Urinary bladder (tissue), 4 donors: ENCODE data around the gene PHKB. TPM values are rescaled to one million over a fixed set of nuclear protein-coding genes. Genes with fewer than 3 reads are reported as not detected.

ENCODE experiments used
- DNase-seq: peaks from one replicate; pipeline ENCODE4 v3.0.0-alpha.2; 2015; ENCODE audit errors: extremely low spot score
- H3K27ac ChIP-seq: one replicate; pipeline ENCODE4 v1.5.1; 2013; ENCODE audit warnings: low read depth, mild to moderate bottlenecking, moderate library complexity
- H3K36me3 ChIP-seq: one replicate; pipeline ENCODE4 v1.6.1; 2013; ENCODE audit warnings: mild to moderate bottlenecking, moderate library complexity; ENCODE audit not compliant: insufficient read depth
- H3K4me1 ChIP-seq: one replicate; pipeline ENCODE4 v1.6.1; 2013; ENCODE audit warnings: mild to moderate bottlenecking, moderate library complexity; ENCODE audit not compliant: insufficient read depth
- H3K4me3 ChIP-seq: one replicate; pipeline ENCODE4 v1.5.1; 2013; ENCODE audit warnings: low read depth, low read length
- WGBS: extraction: QIAGEN DNeasy Blood & Tissue Kit; methylation state at CpG from one replicate; pipeline ENCODE4 v1.1.7; 2013; 5-methylcytosine and 5-hydroxymethylcytosine counted together
- polyA plus RNA-seq: library from polyadenylated mRNA; stranded (reverse); fragments of 200-250 nt; gene quantifications from one replicate; pipeline ENCODE4 v1.2.3, GENCODE V29; 2013
- total RNA-seq: library from RNA; depleted of rRNA; stranded (reverse); fragments of >200 nt; gene quantifications from one replicate; pipeline ENCODE4 v1.2.3, GENCODE V29; 2014
- donor health status: healthy with polysubstance abuse.
- donor health status: healthy.

The PHKB gene
- total and polyA plus RNA-seq, 2 donors: 25.5 to 162 TPM

DNA sequence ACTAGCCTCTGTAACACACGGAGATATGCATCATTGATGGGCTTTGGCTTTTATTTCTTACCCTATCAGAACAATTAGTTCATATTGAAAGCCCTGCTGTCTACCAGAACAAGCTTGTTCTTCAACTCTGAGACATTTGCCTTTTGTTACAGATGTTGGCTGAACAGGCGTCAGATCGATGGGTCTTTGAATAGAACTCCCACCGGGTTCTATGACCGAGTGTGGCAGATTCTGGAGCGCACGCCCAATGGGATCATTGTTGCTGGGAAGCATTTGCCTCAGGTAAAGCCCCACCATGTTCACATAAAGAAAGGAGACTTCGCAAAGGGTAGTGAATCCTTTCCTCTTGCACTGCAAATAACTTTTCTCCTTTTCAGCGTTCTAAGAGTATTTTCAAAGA, 232.1 kb downstream of the PHKB start:
- Histone ChIP-seq H3K4me1 (no peaks in the 10 kb centered on the region), H3K27ac (no peak overlapping the region), H3K36me3 (peaks cover 10% of the 10 kb centered on the region), H3K4me3 (no peak overlapping the region)
- DNase-seq: no peak
- WGBS: 94% methylated on average over 9 of the region's 9 CpGs

DNA sequence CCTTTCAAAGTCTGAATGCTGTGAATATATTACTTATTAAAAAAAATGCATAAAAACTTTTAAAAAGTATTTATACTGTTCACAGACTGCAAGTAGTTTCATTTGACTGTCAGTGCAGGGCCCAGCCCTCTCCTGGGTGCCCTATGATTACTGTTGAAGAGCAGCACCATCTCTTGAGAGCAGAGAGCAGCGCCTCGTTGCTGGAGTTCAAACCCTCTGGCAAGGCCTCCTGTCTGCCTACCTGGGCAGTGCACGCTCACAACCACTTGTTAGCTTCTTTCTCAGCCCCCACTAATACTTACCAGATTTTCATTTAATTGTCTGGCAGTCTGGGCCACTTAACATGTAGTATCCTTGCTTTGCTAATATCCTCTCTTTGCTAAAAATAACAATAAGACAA, 233.4 kb downstream of the PHKB start:
- no peak overlapping the region for H3K27ac ChIP-seq
- DNase-seq: no peak
- no peaks in the 10 kb centered on the region for H3K4me1 ChIP-seq
- 84% methylated on average over 3 of the region's 3 CpGs for WGBS
- peaks cover 5% of the 10 kb centered on the region for H3K36me3 ChIP-seq
- H3K4me3 ChIP-seq: no peak overlapping the region

- Histone ChIP-seq H3K4me1 (no peaks in the 10 kb centered on the region), H3K27ac (no peak overlapping the region), H3K36me3 (peaks cover 5% of the 10 kb centered on the region), H3K4me3 (no peak overlapping the region)
- WGBS: 95% methylated on average over 4 of the region's 4 CpGs
- no peak for DNase-seq
Observed at GRCh38 chr16:47695756-47696155, 234.6 kb downstream of the PHKB start.

DNA sequence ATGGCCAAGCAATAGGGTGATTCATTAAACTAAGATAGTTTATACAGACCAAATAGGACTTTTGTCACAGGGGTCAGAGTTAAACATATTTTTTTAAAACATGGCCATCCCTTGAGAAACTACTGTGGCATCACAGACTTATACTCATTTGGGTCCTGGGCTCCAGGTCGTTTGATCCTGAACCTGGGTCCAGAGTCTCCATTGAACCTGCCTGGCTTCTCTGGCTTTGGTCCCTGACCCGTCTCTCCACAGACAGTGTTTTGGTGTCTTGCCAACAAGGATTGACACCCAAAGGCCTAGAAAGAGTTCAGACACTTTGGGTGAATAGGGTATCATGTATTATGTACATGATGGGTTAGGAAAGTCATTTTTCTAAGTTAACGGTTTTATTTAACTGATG, 236.7 kb downstream of the PHKB start:
- Histone ChIP-seq H3K4me3 (no peak overlapping the region), H3K4me1 (no peaks in the 10 kb centered on the region), H3K36me3 (peaks cover 5% of the 10 kb centered on the region), H3K27ac (no peak overlapping the region)
- no peak for DNase-seq
- 93% methylated on average over 3 of the region's 3 CpGs for WGBS

- WGBS: 77% methylated on average over 5 of the region's 5 CpGs
- Histone ChIP-seq H3K4me1 (no peaks in the 10 kb centered on the region), H3K36me3 (peaks cover 3% of the 10 kb centered on the region), H3K4me3 (no peak overlapping the region), H3K27ac (no peak overlapping the region)
- no peak for DNase-seq
Observed at GRCh38 chr16:47699106-47699505, 238.0 kb downstream of the PHKB start.

DNA sequence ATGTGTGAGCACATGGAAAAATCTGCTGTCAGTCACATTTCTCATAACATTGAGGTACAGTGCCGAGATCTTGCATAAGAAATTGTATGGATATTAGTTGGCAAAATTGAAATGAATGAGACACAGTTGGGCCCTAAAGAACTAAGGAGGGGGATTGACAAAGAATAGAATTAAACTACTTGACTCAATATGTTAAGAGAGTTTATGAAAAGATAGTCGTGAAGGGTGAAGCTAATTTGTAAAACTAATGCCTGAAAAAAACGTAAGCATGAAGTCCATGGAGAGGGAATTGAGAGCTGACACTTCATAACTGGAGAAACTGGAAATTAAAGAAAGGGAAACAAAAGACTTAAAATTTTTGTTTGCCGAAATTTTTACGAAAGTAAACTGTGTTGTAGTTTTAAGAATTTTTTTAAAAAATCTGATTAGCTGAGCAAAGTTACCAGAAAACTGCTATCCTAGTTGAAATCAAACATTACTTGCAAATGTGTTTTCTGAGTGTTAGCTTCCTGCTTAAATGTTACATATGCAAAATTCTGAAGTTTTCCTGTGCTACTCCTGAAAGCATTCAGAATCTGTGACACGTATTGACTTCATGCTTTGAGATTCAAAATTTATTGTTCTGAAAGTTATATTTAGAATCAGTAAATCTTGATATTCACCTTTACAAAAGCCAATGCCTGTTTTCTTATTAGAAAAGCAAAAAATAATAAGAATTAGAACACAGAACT, 239.9 kb downstream of the PHKB start:
- peaks cover 2% of the 10 kb centered on the region for H3K36me3 ChIP-seq

GRCh38 chr16:47705266-47705665, 244.1 kb downstream of the PHKB start:
- WGBS: 74% methylated on average over 4 of the region's 4 CpGs
- no peak for DNase-seq

More for the DNA sequence above, 239.9 kb downstream of the PHKB start:
- no peak overlapping the region for H3K4me3 ChIP-seq
- H3K4me1 ChIP-seq: no peaks in the 10 kb centered on the region
- no peak for DNase-seq
- WGBS: 74% methylated on average over 6 of the region's 6 CpGs
- no peak overlapping the region for H3K27ac ChIP-seq

DNA sequence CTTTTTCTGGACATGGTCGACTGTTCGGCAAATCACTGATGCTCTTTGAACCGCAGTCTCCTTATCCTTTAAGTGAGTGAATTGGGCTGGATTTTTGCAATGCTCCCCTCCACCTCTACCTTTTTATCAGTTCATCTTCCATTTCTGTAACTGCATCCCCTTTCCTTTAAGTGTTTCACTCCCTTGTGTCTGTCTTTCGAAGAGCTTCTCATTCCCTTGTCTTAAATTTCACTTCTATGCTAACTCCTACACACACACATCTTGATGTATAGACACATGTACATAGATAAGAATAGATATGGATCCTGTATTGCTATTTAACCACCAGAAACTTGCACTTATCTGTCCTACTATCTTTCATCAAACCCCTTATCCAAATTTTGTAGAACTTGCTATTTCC, 250.7 kb downstream of the PHKB start:
- Histone ChIP-seq H3K4me3 (no peak overlapping the region), H3K4me1 (no peaks in the 10 kb centered on the region), H3K27ac (no peak overlapping the region), H3K36me3 (no peaks in the 10 kb centered on the region)
- 95% methylated on average over 4 of the region's 4 CpGs for WGBS
- no peak for DNase-seq

More at GRCh38 chr16:47705266-47705665, 244.1 kb downstream of the PHKB start:
- Histone ChIP-seq H3K36me3 (no peaks in the 10 kb centered on the region), H3K4me3 (no peak overlapping the region), H3K4me1 (no peaks in the 10 kb centered on the region), H3K27ac (no peak overlapping the region)

DNA sequence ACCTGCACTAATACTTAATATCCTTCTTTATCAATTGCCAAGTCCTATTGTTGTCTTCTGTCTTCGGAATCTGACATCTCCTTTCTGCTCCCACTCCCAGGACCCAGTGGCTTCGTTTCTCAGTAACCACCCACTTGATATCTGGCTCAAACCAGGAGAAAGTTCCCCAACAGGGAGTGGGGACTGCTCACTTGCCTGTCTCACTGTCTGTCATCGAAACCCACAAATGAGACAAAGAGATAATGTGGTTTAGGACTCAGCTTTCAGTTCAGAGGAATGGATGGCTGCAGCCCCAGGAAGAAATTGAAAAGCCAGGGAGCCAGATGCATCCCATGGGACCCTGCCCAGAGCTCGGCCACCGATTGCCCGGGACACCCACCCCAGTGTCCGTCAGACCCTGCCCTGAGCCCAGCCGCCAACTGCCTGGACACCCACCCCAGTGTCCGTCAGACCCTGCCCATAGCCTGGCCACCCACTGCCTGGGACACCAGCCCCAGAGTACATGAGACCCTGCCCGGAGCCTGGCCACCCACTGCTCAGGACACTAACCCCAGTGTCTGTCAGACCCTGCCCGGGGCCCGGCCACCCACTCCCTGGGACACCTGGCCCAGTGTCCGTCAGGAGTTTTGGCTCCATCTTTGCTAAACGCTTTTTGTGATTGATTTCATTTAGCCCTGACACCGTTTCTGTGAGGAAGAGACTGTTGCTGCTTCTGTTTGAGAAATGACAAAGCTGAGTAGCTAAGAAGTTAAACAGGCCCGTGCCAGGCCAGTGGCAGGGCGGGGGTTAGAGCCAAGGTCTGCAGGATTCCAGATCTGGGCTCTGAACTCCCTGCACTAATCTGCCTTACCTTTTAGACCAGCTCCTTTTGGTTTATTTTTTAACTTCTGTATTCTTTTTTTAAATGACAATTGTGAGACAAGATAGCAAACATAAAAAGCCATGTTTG, 251.4 kb downstream of the PHKB start:
- 81% methylated on average over 17 of the region's 17 CpGs for WGBS

GRCh38 chr16:47713225-47713595, 252.1 kb downstream of the PHKB start:
- DNase-seq: no peak
- WGBS: 43% methylated on average over 6 of the region's 6 CpGs
- no peak overlapping the region for H3K27ac ChIP-seq
- H3K4me3 ChIP-seq: no peak overlapping the region
- H3K4me1 ChIP-seq: no peaks in the 10 kb centered on the region
- H3K36me3 ChIP-seq: no peaks in the 10 kb centered on the region

More for the DNA sequence above, 251.4 kb downstream of the PHKB start:
- Histone ChIP-seq H3K27ac (no peak overlapping the region), H3K4me3 (no peak overlapping the region), H3K4me1 (no peaks in the 10 kb centered on the region), H3K36me3 (no peaks in the 10 kb centered on the region)
- no peak for DNase-seq

DNA sequence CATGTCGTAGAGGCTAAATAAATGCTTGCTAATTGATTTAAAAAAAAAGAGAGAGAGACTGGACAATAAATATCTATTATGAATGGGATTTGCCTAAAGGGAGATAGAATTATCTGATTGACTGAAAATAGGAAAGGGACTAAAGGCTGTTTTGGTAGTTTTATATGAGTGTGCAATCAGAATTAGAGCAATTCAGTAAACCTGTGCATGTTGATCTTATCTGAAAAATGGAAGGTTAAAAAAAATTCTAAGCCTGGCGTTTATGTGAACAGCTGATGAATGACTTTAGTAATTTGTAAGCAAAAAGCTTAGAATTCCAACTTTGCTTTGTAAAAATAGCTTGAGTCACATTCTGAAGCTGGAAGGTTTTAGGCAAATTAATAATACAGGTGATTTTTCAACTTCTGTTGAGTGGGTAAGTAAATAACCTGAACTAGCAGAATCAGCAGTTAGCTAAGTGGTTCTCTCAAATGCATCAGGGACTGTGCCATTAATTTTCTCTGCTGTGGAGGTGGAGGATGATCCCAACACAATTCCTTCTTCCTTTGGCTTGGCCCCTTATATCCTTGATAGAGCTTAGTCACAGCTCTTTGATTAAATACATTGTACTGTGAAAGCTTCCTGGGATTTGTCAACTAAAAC, 254.4 kb downstream of the PHKB start:
- no peak overlapping the region for H3K4me3 ChIP-seq
- H3K36me3 ChIP-seq: no peaks in the 10 kb centered on the region
- no peaks in the 10 kb centered on the region for H3K4me1 ChIP-seq
- DNase-seq: no peak
- no peak overlapping the region for H3K27ac ChIP-seq
- 53% methylated on average over 2 of the region's 2 CpGs for WGBS

GRCh38 chr16:47716571-47716970, 255.4 kb downstream of the PHKB start:
- H3K4me3 ChIP-seq: no peak overlapping the region
- 52% methylated on average over 5 of the region's 5 CpGs for WGBS
- no peaks in the 10 kb centered on the region for H3K36me3 ChIP-seq

GRCh38 chr16:47719713-47720112, 258.6 kb downstream of the PHKB start:
- no peak for DNase-seq
- Histone ChIP-seq H3K4me1 (no peaks in the 10 kb centered on the region), H3K36me3 (no peaks in the 10 kb centered on the region), H3K4me3 (no peak overlapping the region), H3K27ac (no peak overlapping the region)
- WGBS: 72% methylated on average over 4 of the region's 4 CpGs

More at GRCh38 chr16:47716571-47716970, 255.4 kb downstream of the PHKB start:
- DNase-seq: no peak
- no peaks in the 10 kb centered on the region for H3K4me1 ChIP-seq
- no peak overlapping the region for H3K27ac ChIP-seq
